ENCODE data around the gene MRTO4.
A peak's percentile ranks its signal among the peaks of the same experiment; 100 is the strongest.
"Not testable (repeated sequence)": the region's sequence is repeated elsewhere in the genome, so short reads cannot be mapped to it uniquely, and the experiment has no call there.

MRTO4 gene

DNA sequence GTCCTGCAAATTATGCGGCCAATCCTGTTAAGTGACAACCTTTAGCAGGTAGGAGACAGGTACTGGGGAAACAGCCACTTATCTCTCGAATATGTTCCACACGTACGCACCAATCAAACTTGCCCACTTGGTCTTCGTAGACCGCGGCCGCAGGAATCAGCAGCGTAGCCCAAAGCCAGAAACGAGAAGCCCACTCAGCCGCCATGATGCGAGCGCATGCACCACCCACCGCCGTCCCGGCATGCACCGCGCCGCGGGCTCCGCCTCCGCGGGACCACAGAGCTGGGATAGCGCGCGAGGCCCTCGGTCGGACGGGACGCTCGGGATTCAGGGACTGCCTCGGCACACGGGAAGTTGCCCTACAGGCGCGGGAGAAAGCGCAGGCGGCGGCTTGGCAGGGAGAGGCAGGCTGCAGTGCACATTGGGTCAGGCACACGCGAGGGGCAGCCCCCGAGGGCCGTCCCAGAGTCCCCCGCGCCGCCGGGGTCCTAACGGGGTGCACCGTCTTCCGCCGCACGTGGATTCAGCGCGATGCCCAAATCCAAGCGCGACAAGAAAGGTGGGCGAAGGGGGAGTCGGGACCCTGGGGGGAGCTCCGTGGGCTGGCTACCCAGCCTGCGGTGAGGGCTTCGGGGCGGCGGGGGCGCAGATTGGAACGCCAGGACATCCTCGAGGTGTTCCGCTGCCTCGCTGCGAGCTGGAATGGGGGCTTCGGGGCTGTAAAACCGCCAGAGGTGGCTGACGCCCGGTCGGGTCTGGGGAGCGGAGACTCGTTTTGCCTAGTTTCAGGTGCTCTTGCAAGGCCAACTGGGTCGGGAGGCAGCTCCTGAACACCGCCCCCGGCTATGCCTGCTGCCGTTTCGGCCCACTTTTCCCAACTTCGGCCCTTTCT lies at the start of gene MRTO4, which contains the start of gene EMC1:
Gene MRTO4 (plus strand): TSS at position 501 of the 892 bp plus-strand sequence. CDS start 31 bp downstream, at position 532.
Gene EMC1 (minus strand): TSS at position 220 of the 892 bp plus-strand sequence. CDS start 15 bp downstream, at position 205.
- peak; percentile 96 for DNase-seq

DNA sequence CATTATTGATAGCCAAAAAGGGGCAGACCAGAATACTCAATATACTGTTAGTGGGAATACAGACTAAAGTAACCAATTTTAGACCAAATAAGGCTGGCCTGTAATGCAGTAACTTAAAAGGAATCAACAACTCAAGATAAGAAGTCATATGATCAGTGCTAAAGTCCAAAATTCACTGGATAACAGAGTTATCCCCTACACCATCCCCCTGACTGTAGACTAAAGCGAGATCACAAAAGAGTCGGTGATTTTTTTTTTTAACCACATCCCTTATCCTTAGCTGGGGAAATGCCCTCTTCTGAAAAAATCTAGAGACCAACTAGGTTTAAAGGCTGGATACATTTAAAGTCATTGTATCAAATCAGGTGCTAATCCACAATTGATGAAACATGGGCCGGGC lies 49.2 kb upstream of the MRTO4 start:
- no peak for DNase-seq

DNA sequence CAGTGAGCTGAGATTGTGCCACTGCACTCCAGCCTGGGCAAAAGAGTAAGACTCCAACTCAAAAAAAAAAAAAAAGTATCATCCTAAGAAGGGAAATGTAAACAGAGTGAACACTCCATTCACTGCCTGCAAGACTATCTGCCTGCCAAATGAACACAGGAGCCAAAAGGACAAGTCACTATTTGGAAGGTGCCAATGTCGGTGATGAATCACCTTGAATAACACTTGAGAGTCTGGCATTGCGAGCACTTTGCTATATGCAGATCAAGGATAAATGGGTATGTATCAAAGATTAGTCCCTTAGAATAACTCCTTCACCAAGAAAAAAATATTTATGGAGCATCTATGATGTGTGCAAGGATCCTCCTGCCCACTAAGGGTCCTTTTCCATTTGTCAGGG lies 48.2 kb upstream of the MRTO4 start:
- DNase-seq, result no peak

DNA sequence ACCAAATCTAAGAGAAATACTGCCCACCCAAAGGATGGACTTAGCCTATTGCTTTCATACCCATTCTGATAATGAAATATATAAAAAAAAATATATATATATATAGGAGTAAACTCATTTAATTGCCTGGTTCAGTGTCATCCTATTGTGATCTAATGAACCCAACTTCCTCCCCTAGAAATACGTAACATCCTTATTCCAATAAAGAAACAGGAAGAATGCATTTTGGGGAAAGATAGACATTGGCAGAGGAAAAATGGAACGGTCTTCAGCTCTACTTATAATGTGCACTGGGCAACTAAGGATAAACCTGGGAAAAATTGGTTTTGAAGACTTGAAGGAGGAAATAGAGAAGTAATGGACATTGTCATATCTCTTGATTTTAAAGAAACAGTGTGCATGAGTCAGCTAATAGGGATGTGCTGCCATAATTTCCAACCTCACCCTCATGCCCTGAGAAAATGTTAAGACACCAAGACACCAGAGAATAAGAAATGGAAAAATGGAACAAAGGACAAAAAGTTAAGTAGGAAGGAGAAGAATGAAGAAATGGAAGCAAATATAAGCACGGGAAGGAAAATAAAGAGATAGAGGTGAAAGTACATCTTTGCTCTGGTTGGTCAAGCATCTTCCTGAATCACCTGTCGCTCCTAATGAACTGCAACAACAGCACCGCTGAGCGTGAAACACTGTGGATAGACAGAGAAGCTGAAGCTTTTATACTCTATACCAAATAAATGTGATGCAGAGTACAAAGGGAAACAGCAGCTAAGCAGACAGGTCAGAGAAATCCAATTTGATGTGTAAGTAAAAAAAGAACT lies 46.9 kb upstream of the MRTO4 start:
- DNase-seq, result no peak

- no peak for DNase-seq
Measured at GRCh38 chr1:19205403-19205802, 46.2 kb upstream of the MRTO4 start.

- DNase-seq, result no peak
Measured at GRCh38 chr1:19205845-19206244, 45.8 kb upstream of the MRTO4 start.

GRCh38 chr1:19206947-19207346 lies 44.7 kb upstream of the MRTO4 start:
- no peak for DNase-seq

GRCh38 chr1:19208710-19209438 lies 42.7 kb upstream of the MRTO4 start:
- DNase-seq, result no peak

- DNase-seq, result peak; percentile 80
Measured at GRCh38 chr1:19209439-19209989, 42.1 kb upstream of the MRTO4 start.

- peak; percentile 99 for DNase-seq
Measured at GRCh38 chr1:19209990-19210771, 41.4 kb upstream of the MRTO4 start, which contains the start of gene UBR4. UBR4 (minus strand) TSS chr1:19210266; CDS start chr1:19210248, 18 bp downstream.

DNA sequence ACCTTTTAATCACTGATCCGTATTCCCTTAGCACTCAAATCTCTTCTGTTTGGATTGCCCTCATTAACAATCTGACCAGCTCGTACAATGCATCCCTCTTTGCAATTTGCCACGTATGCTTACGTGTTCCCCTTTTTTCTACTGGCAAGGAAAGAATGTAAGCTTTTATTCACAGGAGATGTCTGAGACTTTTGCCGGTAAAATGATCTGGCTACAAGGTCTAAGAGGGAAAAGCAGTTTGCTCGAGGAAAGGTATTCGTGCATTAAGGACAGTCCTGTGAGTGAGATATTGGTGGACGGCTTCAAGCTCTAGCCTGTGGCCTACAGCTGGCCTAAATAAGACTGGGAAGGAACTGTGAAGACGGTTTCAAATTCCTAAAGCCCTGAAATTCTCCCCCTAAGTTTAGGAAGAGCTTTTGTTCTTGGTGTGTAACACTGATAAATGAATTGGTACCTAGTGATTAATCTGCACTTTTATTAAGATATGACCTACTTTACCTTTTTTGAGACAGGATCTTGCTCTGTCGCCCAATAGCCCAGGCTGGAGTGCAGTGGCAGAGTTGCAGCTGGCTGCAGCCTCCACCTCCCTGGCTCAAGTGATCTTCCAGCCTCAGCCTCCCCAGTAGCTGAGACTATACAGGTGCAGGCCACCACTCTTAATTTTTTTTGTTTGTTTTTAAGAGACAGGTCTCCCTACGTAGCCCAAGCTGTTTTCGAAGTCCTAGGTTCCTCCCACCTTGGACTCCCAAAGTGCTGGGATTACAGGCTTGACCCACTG lies 40.6 kb upstream of the MRTO4 start:
- no peak for DNase-seq

DNA sequence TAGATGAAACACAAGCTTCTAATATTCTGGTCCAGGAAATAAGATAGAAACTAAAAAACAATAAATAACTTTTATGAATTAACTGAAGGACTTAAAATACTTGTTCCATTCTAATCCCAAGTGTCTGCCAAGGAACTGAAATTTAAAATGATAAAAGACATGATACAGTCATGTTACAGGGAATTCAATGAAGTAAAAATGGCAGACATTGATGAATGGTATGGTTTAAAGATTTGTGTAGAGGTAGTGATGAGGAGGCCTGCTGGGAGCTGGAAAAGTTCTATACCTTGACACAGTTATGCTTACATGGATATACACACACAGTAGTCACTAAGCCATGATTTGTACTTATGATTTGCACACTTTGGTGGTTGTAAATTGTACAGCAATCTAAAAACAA lies 39.4 kb upstream of the MRTO4 start:
- no peak for DNase-seq

DNA sequence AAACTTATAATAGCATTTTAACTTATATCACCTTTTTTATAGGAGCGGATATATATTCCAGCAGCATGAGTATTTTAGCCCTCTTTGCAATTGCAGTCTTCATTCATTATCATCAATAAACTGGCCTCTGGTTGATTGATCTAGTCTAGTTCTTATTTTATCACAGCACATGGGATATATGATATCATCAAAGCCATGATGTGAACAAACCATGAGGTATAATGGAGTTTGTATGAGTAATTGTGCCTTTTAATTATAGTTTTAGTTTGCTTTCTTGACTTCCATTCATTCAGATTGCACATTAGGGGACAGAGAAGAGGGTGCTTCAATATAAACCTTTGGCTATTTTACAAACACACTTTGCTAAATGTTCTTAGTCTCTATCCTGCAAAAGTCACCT lies 38.0 kb upstream of the MRTO4 start:
- DNase-seq, result no peak

- not testable (repeated sequence) for DNase-seq
Measured at GRCh38 chr1:19216585-19216984, 35.0 kb upstream of the MRTO4 start.

- DNase-seq, result no peak
Measured at GRCh38 chr1:19219451-19219850, 32.2 kb upstream of the MRTO4 start.

- no peak for DNase-seq
Measured at GRCh38 chr1:19220080-19220846, 31.3 kb upstream of the MRTO4 start.

- no peak for DNase-seq
Measured at GRCh38 chr1:19220991-19221390, 30.6 kb upstream of the MRTO4 start.

DNA sequence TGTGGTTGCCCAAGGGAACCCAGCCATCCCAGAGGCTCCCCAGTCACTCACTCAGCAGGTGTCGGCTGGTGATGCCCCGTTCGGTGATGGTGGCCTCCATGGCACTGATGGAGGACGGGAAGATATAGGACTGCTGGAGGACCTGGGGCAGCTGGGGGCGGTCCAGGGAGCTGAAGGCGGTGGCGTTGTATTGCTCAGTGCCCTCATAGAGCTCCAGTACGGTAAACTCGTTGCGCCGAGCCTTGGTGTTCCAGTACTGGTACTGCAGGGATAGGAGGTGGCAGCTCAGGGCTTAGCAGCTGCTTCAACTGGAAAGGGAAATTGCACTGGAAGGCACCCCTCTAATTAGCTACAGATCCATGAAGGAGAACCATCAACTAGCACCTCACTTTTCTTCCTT lies 29.0 kb upstream of the MRTO4 start:
- no peak for DNase-seq

DNA sequence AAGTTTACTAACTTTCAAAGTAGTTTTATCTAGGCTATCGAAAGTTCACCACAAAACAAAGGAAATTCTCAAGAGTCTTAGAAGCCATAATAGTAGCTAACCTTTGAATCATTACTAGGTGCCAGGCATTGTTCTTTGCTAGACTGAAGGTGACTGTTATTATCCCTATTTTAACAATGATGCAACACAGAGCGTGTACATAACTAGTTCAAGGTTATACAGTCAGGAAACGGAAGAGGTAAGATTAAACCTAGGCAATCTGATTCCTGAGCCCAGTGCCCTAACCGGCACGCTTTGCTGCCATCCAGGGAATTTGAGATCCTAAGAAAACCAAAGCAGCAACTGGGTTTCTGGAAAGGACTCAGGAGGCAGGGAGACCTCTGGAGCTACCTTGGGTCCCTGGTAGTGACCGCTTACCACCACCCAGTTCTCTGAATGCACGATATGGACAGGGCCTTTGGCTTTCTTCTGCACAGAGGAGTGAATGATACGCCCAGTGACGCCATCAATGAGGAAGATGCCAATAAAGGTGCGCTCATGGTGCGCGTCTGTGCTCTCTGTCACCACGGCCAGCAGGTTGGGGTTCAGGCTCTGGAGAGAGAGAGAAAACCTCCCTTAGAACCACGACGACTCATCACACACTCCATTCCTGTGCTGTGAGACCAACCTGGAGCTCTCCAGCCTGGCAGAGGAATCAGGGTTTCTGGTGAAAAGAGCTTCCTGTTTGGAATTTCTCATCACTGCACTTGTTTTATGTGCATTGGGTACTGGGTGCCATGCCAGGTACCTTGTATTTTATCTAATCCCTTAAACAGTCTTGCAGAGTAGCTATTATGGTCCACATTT lies 28.4 kb upstream of the MRTO4 start:
- no peak for DNase-seq
